Progenitor cell of endocrine pancreas (in vitro differentiated cells): ENCODE measurements around the gene FHOD3. TPM values are rescaled to one million over a fixed set of nuclear protein-coding genes. Genes with fewer than 3 reads are reported as not detected.

Experiments
- DNase-seq: peaks from one replicate; pipeline ENCODE4 v3.0.0; 2021; ENCODE audit warnings: low spot score; ENCODE audit not compliant: unreplicated experiment
- H3K27ac Mint-ChIP-seq: 2 replicates; pipeline ENCODE4 v1.8.0; 2021; ENCODE audit warnings: mild to moderate bottlenecking, moderate library complexity, mixed read lengths
- H3K27me3 Mint-ChIP-seq: 2 replicates; pipeline ENCODE4 v1.8.0; 2021; ENCODE audit warnings: mixed read lengths
- H3K36me3 Mint-ChIP-seq: 2 replicates; pipeline ENCODE4 v1.8.0; 2022; ENCODE audit warnings: mixed read lengths; ENCODE audit not compliant: insufficient read depth
- H3K4me1 Mint-ChIP-seq: 2 replicates; pipeline ENCODE4 v1.8.0; 2021; ENCODE audit warnings: low read depth, mixed read lengths
- H3K4me3 Mint-ChIP-seq: 2 replicates; pipeline ENCODE4 v1.8.0; 2021; ENCODE audit warnings: low read depth, mild to moderate bottlenecking, moderate library complexity, mixed read lengths
- H3K9me3 Mint-ChIP-seq: 2 replicates; pipeline ENCODE4 v1.8.0; 2021; ENCODE audit warnings: low read depth, mixed read lengths
- CTCF ChIP-seq: fragments of 200-600 bp; sonication (generic); IDR thresholded peaks from one replicate; pipeline ENCODE4 v1.5.0; 2021; ENCODE audit warnings: antibody characterized with exemption, mild to moderate bottlenecking; ENCODE audit not compliant: unreplicated experiment
- total RNA-seq: library from RNA; stranded (reverse); gene quantifications from 2 replicates; pipeline ENCODE4 v1.2.1, GENCODE V29; 2021

Gene FHOD3
- total RNA-seq, 1 donor from 2014 or later = 1.6 TPM

- DNase-seq = no peak
- H3K9me3 Mint-ChIP-seq = peaks cover 14% of the 10 kb centered on the region
- H3K27me3 Mint-ChIP-seq = peaks cover 3% of the 10 kb centered on the region
- H3K36me3 Mint-ChIP-seq = peaks cover 7% of the 10 kb centered on the region
- H3K4me1 Mint-ChIP-seq = no peaks in the 10 kb centered on the region
- no peak overlapping the region for H3K27ac Mint-ChIP-seq
- H3K4me3 Mint-ChIP-seq = no peak overlapping the region
- TF ChIP-seq CTCF = no peak
Observed at GRCh38 chr18:36729197-36729596, 431.7 kb downstream of the FHOD3 start.

GRCh38 chr18:36732264-36732663 is 434.8 kb downstream of the FHOD3 start:
- peaks cover 14% of the 10 kb centered on the region for H3K9me3 Mint-ChIP-seq
- DNase-seq = no peak
- no peak for TF ChIP-seq CTCF
- no peak overlapping the region for H3K4me3 Mint-ChIP-seq
- H3K36me3 Mint-ChIP-seq = peaks cover 7% of the 10 kb centered on the region
- H3K27ac Mint-ChIP-seq = no peak overlapping the region
- H3K27me3 Mint-ChIP-seq = no peaks in the 10 kb centered on the region
- no peaks in the 10 kb centered on the region for H3K4me1 Mint-ChIP-seq

- peaks cover 14% of the 10 kb centered on the region for H3K9me3 Mint-ChIP-seq
- no peak overlapping the region for H3K27ac Mint-ChIP-seq
- no peak for DNase-seq
Observed at GRCh38 chr18:36733150-36733549, 435.6 kb downstream of the FHOD3 start.

GRCh38 chr18:36734596-36734995 is 437.1 kb downstream of the FHOD3 start:
- DNase-seq = no peak
- Mint-ChIP-seq H3K36me3 (peaks cover 7% of the 10 kb centered on the region), H3K4me1 (no peaks in the 10 kb centered on the region), H3K27me3 (no peaks in the 10 kb centered on the region), H3K9me3 (peaks cover 14% of the 10 kb centered on the region), H3K4me3 (no peak overlapping the region), H3K27ac (no peak overlapping the region)
- TF ChIP-seq CTCF = no peak

More at GRCh38 chr18:36733150-36733549, 435.6 kb downstream of the FHOD3 start:
- Mint-ChIP-seq H3K36me3 (peaks cover 7% of the 10 kb centered on the region), H3K27me3 (no peaks in the 10 kb centered on the region), H3K4me1 (no peaks in the 10 kb centered on the region), H3K4me3 (no peak overlapping the region)
- no peak for TF ChIP-seq CTCF

DNA sequence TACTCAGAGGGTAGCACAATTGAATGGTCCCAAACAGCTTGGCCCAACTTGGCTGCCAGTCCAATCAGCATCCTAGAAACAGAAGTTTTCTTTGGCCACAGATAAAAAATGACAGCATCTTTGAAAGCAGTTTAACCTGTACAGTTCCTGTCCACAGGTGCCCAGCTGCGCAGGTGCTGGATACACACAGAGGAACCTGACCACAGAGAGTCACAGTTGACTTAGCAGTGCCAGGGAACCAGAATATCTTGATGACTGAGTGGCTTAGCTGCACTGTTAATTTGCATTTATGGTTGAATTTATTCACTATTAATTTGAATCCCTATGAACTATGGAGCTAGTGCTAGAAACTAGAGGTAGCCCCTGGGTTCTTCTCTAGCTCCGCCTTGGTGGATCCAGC is 437.6 kb downstream of the FHOD3 start:
- Mint-ChIP-seq H3K27ac (no peak overlapping the region), H3K4me1 (no peaks in the 10 kb centered on the region), H3K27me3 (no peaks in the 10 kb centered on the region), H3K9me3 (peaks cover 14% of the 10 kb centered on the region), H3K4me3 (no peak overlapping the region), H3K36me3 (peaks cover 7% of the 10 kb centered on the region)
- no peak for TF ChIP-seq CTCF
- DNase-seq = no peak
